Ovary (tissue), 9 donors: ENCODE data around the gene SOCS3. TPM values are rescaled to one million over a fixed set of nuclear protein-coding genes. Genes with fewer than 3 reads are reported as not detected.

Experiments used
- DNase-seq, 5 donors: peaks; one replicate each; pipeline ENCODE4 v3.0.0-alpha.2; 2019 to 2020
- H3K27ac ChIP-seq, 2 donors: fragments of 200-600 bp; one replicate each; pipeline versions ENCODE4 v1.5.1 to v1.8.0; 2019 to 2022
- H3K27me3 ChIP-seq: fragments of 200-600 bp; one replicate; pipeline ENCODE4 v1.8.0; 2022
- H3K36me3 ChIP-seq: fragments of 200-600 bp; sonication (generic); one replicate; pipeline ENCODE4 v1.5.1; 2019
- H3K4me1 ChIP-seq: one replicate; pipeline ENCODE4 v1.8.1; 2013; ENCODE audit warnings: mild to moderate bottlenecking, moderate library complexity; ENCODE audit not compliant: insufficient read depth
- H3K4me3 ChIP-seq: fragments of 200-600 bp; sonication (generic); one replicate; pipeline ENCODE4 v1.5.1; 2017
- H3K9me3 ChIP-seq, 2 donors: fragments of 200-600 bp in 1 of 2; sonication (generic) in 1 of 2; one replicate each; pipeline versions ENCODE4 v1.5.1 to v1.8.1; 2013 to 2019; ENCODE audit warnings: mild to moderate bottlenecking in 1 of 2, moderate library complexity in 1 of 2
- EP300 ChIP-seq: sonication (generic); formaldehyde crosslinking; IDR thresholded peaks from one replicate; pipeline ENCODE4 v1.6.1; 2017; ENCODE audit warnings: antibody characterized with exemption
- POLR2A ChIP-seq: fragments of 450-650 bp; IDR thresholded peaks from one replicate; pipeline ENCODE4 v1.6.1; 2017; ENCODE audit warnings: antibody characterized with exemption, mild to moderate bottlenecking, moderate library complexity
- WGBS, 3 donors: extraction: QIAGEN DNeasy Blood & Tissue Kit in 1 of 3; methylation state at CpG; one replicate each; pipeline versions ENCODE4 v1.1.5 to v1.1.7; 2013 to 2017; 5-methylcytosine and 5-hydroxymethylcytosine counted together
- intact Hi-C, 4 donors: fragments of 100-400 bp; cut with DNase I; formaldehyde crosslinking; loops; one replicate each; pipeline versions ENCODE4 v1.11.0 to v1.15.1; 2022 to 2023
- polyA plus RNA-seq, 2 donors: library from polyadenylated mRNA; stranded (reverse); fragments of 200-250 nt in 1 of 2; fragments of 350-450 nt in 1 of 2; fragmentation: Illumina TruSeq in 1 of 2; extraction: RNeasy Lipid Tissue Mini Kit (QIAGEN cat#74804) in 1 of 2; gene quantifications; one replicate each; pipeline ENCODE4 v1.2.3, GENCODE V29; 2013 to 2014
- total RNA-seq, 7 donors: library from RNA; depleted of rRNA in 2 of 7; stranded (reverse); fragments of >200 nt in 2 of 7; fragmentation: NEBNext Ultra II Directional in 3 of 7; extraction: Animal tissue kit (Norgen Biotek cat#: 25700) in 3 of 7; gene quantifications; one replicate each; pipeline versions ENCODE4 v1.1.0 to v1.2.4, GENCODE V29; 2016 to 2023
- TF ChIP-seq, protein P1 (sequence below), 3 donors: fragments of 450-650 bp in 2 of 3; fragments of 200-600 bp in 1 of 3; IDR thresholded peaks; one replicate each; pipeline versions ENCODE4 v1.5.1 to v1.8.0; 2016 to 2022; ENCODE audit warnings: antibody characterized with exemption in 3 of 3, mild to moderate bottlenecking in 1 of 3
- donor health status: DM: no; HTN: no; CAD: no; lungs with moderate emphysema.
- donor health status: DM: no; HTN: no; CAD: no.
- donor health status: Bipolar disorder and iron deficiency.
- donor health status: DM: yes; HTN: yes; CAD: no.
- donor health status: DM: no; HTN: no; CAD: no.
- donor health status: DM: yes; HTN: yes; CAD: no.

SOCS3 gene
- total and polyA plus RNA-seq, 9 donors: 14.4 to 284 (median 56.5) TPM

DNA sequence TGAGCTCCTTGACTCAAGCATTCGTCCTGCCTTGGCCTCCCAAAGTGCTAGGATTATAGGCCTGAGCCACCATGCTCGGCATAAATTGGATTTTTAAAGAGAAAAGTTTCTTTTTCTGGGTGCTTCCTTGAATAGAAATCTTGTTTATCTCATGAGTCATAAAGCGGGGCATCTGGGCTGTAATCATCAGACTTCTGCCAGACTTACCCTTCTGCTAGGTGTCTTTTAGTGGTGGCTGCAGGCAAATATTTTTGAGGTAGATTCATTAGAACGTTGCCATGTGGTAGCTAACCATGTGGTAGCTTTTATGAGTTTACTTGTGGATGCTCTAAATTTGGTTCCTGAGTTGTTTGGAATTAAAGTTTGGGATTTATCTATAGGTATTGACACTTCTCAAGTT lies 32.0 kb upstream of the SOCS3 start:
- peaks cover 4% of the 10 kb centered on the region for H3K4me1 ChIP-seq
- no peak overlapping the region for H3K4me3 ChIP-seq

DNA sequence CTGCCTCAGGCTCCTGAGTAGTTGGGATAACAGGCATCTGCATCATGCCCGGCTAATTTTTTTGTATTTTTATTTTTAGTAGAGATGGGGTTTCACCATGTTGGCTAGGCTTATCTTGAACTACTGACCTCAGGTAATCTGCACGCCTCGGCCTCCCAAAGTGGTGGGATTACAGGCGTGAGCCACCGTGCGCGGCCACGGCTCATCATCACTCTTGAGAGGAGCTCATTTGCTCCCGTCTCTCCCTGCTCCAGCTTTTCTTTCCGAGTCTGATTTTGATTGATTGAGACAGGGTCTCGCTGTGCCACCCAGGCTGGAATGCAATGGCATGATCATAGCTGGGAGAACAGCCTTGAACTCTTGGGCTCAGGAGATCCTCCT lies 31.2 kb upstream of the SOCS3 start:
- TF ChIP-seq EP300: no peak
- TF ChIP-seq, protein P1, sequence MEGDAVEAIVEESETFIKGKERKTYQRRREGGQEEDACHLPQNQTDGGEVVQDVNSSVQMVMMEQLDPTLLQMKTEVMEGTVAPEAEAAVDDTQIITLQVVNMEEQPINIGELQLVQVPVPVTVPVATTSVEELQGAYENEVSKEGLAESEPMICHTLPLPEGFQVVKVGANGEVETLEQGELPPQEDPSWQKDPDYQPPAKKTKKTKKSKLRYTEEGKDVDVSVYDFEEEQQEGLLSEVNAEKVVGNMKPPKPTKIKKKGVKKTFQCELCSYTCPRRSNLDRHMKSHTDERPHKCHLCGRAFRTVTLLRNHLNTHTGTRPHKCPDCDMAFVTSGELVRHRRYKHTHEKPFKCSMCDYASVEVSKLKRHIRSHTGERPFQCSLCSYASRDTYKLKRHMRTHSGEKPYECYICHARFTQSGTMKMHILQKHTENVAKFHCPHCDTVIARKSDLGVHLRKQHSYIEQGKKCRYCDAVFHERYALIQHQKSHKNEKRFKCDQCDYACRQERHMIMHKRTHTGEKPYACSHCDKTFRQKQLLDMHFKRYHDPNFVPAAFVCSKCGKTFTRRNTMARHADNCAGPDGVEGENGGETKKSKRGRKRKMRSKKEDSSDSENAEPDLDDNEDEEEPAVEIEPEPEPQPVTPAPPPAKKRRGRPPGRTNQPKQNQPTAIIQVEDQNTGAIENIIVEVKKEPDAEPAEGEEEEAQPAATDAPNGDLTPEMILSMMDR (IDR thresholded peaks at IDR 0.05): no peak
- no peak for TF ChIP-seq POLR2A
- H3K27ac ChIP-seq: no peak overlapping the region
- intact Hi-C loops: no loop called here
- H3K4me1 ChIP-seq: peaks cover 3% of the 10 kb centered on the region
- H3K27me3 ChIP-seq: no peaks in the 10 kb centered on the region
- DNase-seq: no peak
- H3K36me3 ChIP-seq: no peaks in the 10 kb centered on the region
- H3K4me3 ChIP-seq: no peak overlapping the region
- H3K9me3 ChIP-seq: no peaks in the 10 kb centered on the region
- WGBS, 3 donors: 90 to 93% (median 93%) methylated on average over 11 of the region's 11 CpGs

More for the DNA sequence above, 32.0 kb upstream of the SOCS3 start:
- H3K9me3 ChIP-seq: no peaks in the 10 kb centered on the region
- no peak overlapping the region for H3K27ac ChIP-seq
- H3K27me3 ChIP-seq: no peaks in the 10 kb centered on the region
- no peak for DNase-seq
- H3K36me3 ChIP-seq: no peaks in the 10 kb centered on the region
- TF ChIP-seq EP300 (no peak), POLR2A (no peak)
- TF ChIP-seq, protein P1 (IDR thresholded peaks at IDR 0.05): no peak
- intact Hi-C loops: no loop called here
- 76 to 79% (median 77%) methylated on average over 4 of the region's 4 CpGs for WGBS, 3 donors

DNA sequence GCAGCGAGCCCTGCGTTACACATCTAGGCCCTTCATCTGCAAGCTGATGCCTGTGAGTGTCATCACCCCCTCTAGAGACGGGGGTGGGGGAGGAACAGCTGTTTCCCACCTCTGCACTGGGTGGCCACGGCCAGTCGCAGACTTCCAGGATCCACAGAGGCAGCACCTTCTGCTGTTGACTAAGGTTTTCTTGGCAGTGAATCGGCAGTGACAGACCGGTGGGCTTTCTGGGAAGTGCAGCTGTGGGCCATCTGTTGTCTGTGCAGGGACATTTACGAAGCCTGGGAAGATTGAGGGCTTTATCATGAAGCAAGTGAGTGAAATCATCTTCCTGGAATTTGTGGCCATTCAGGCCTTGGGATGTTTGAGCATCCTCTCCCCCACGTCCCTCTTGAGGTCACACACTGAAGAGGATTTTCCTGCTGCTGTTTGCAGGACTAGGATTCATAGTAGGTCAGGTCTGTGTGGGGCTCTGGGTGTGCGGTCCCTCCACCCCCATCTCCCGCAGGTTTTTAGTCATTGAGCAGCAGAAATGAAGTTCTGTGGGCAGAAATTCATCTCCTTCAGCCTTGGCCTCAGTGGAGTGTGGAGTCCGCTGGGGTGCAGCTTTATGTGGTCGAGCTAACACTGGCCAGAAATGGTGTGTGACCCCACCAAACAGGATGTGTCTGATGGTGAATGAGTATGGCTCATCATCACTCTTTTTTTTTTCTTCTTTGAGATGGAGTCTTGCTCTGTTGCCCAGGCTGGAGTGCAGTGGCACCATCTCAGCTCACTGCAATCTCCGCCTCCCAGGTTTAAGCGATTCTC lies 30.6 kb upstream of the SOCS3 start:
- no peak overlapping the region for H3K27ac ChIP-seq
- no peak overlapping the region for H3K4me3 ChIP-seq
- H3K27me3 ChIP-seq: no peaks in the 10 kb centered on the region
- TF ChIP-seq EP300 (no peak), POLR2A (no peak)
- TF ChIP-seq, protein P1 (IDR thresholded peaks at IDR 0.05): no peak
- H3K36me3 ChIP-seq: no peaks in the 10 kb centered on the region
- H3K4me1 ChIP-seq: peaks cover 3% of the 10 kb centered on the region
- DNase-seq: no peak
- intact Hi-C loops: no loop called here
- H3K9me3 ChIP-seq: no peaks in the 10 kb centered on the region
- 29 to 30% (median 29%) methylated on average over 15 of the region's 15 CpGs for WGBS, 3 donors

DNA sequence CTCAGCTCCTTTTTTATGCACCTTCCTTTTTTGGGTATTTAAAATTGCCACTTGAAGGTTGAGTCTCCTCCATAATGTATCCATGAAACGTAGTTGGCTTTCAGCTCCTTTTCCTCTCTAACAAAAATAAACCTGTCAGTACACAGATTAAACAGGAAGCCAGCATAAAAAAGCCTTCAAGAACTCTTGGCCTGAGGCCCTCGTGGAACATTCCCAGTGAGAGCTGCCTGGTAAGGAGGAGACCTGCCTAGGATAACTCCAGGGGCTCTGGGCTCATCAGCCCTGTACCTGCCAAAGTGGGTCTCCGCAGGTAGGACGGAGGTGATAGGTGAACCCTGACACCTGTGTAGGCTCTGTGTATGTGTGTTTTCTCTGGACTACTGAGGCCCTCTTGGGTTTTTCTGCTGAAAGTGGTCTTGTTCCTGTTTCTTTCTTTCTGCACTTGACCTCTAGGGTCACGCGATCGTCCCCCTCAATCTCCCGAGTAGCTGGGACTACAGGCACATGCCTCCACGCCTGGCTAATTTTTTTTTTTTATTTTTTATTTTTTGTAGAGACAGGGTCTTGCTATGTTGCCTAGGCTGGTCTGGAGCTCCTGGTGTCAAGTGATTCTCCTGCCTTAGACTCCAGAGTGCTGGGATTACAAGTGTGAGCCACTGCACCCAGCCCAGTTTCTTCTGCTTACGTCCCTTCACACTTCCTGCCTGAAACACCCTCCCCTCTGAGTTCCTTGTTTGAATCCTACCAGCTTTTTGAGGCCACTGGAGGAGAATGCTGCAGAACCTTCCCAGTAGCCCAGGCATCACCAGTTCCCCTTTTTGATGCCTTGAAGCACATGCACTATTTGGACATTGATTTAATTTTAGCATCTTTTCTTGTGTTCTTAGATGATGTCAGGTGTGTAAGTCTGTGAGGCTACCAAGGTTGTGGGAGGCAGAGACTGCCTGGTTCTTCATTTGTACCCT lies 28.4 kb upstream of the SOCS3 start:
- Histone ChIP-seq H3K36me3 (no peaks in the 10 kb centered on the region), H3K9me3 (no peaks in the 10 kb centered on the region), H3K27ac (no peak overlapping the region), H3K27me3 (no peaks in the 10 kb centered on the region), H3K4me1 (peaks cover 7% of the 10 kb centered on the region), H3K4me3 (no peak overlapping the region)
- DNase-seq: peak in 1 of 5 donors; percentile 52
- TF ChIP-seq, protein P1 (IDR thresholded peaks at IDR 0.05): no peak
- TF ChIP-seq EP300: no peak
- intact Hi-C loops: no loop called here
- 39 to 60% (median 53%) methylated on average over 10 of the region's 10 CpGs for WGBS, 3 donors
